ENCODE data around the gene FREY1.

FREY1 gene

GRCh38 chr11:45927684-45928413, 20.8 kb upstream of the FREY1 start:
- no peak for DNase-seq

DNA sequence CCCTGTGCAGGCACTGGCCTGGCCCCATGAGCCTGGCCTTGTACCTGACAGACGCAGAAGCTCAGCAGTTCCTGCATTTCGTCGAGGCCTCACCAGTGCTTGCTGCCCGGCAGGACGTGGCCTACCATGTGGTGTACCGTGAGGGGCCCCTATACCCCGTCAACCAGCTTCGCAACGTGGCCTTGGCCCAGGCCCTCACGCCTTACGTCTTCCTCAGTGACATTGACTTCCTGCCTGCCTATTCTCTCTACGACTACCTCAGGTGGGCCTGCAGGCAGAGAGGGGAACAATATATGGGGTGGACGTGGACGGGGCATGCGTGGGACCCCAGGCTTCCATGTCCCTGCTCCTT, 20.2 kb upstream of the FREY1 start:
- no peak for DNase-seq

DNA sequence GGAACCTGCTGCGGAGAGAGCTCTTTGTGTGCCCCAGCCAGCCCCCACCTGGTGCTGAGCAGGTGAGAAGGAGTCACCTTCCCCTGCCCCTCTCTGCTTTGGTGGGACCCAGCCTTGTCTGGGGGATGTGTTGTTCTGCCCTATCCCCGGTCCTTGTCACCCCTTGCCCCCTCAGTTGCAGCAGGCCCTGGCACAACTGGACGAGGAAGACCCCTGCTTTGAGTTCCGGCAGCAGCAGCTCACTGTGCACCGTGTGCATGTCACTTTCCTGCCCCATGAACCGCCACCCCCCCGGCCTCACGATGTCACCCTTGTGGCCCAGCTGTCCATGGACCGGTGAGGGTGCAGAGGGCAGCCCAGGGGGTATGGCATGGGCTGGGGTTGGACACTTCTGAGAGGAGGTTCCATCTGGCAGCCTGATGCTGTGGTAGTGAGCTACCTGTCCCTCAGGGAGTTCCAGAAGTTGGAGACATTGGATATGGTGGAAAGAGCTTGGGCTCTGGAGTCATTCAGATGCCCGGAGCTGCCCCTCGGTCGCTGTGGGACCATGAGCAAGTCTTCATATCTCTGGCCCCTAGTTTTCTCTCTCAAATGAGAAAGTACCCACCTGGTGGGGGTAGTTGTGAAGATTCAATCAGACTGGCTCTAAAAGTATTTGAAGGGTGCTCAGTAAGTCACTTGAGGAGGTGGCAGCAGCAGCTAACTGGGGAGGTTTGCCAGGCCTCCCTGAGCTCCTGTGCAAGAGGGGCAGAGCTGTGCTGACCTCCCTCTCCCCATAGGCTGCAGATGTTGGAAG, 19.7 kb upstream of the FREY1 start:
- no peak for DNase-seq

DNA sequence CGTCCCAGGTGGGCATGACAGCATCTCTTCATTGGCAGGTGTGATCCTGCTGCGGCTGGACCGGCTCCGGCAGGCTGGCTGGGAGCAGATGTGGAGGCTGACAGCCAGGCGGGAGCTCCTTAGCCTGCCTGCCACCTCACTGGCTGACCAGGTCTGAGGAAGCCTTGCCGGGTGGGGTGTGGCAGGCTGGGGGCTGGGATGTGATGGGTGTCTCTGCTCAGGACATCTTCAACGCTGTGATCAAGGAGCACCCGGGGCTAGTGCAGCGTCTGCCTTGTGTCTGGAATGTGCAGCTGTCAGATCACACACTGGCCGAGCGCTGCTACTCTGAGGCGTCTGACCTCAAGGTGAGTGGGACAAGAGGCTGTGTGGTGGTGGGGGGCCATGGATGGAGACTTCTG, 18.9 kb upstream of the FREY1 start:
- no peak for DNase-seq

- no peak for DNase-seq
Observed at GRCh38 chr11:45925550-45925949, 18.5 kb upstream of the FREY1 start.

DNA sequence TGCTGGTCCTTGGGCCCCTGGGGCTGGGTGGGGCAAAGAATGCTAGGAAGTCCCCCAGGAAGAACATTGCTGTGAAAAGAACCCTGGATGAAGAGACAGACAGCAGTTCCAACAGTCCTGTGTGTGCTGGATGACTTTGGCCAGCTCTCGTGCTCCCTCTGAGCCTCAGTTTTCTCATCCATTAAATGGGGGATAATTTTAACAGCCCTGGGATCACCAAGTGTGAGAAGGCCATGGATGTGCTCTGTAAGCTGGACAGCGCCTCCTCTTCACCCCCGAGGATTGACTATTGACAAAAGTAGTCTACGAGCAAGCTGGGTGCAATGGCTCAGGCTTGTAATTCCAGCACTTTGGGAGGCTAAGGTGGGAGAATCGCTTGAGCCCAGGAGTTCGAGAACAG, 17.9 kb upstream of the FREY1 start:
- DNase-seq, result no peak

DNA sequence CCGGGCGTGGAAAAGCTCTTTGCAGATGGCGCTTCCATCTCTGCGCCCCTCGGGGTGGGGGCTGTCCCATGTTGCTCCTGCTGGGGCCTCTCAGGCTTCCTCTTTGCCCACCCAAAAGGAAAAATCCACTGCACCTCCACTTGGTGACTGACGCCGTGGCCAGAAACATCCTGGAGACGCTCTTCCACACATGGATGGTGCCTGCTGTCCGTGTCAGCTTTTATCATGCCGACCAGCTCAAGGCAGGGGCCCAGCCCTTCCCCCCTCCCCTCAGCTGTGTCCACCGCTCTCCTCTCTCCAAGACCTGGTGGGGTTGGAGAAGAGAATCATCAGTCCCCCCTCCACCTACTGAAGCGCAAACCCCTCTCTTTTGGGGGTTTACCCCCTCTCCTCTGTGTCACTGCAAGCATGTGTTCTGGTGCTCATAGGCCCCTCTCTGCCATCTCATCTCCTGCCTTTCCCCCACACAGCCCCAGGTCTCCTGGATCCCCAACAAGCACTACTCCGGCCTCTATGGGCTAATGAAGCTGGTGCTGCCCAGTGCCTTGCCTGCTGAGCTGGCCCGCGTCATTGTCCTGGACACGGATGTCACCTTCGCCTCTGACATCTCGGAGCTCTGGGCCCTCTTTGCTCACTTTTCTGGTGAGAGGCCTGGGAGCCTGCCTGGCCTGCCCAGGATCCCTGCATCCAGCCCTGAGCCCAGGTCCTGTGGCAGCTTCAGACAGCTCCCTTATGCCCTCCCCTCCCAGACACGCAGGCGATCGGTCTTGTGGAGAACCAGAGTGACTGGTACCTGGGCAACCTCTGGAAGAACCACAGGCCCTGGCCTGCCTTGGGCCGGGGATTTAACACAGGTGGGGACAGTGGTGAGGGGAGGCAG, 17.2 kb upstream of the FREY1 start:
- DNase-seq, result no peak

- no peak for DNase-seq
Observed at GRCh38 chr11:45922425-45923082, 15.5 kb upstream of the FREY1 start, which contains the start of gene LARGE2. TSS of gene LARGE2 (plus strand) at chr11:45922656. CDS start at chr11:45922883, 227 bp downstream.

DNA sequence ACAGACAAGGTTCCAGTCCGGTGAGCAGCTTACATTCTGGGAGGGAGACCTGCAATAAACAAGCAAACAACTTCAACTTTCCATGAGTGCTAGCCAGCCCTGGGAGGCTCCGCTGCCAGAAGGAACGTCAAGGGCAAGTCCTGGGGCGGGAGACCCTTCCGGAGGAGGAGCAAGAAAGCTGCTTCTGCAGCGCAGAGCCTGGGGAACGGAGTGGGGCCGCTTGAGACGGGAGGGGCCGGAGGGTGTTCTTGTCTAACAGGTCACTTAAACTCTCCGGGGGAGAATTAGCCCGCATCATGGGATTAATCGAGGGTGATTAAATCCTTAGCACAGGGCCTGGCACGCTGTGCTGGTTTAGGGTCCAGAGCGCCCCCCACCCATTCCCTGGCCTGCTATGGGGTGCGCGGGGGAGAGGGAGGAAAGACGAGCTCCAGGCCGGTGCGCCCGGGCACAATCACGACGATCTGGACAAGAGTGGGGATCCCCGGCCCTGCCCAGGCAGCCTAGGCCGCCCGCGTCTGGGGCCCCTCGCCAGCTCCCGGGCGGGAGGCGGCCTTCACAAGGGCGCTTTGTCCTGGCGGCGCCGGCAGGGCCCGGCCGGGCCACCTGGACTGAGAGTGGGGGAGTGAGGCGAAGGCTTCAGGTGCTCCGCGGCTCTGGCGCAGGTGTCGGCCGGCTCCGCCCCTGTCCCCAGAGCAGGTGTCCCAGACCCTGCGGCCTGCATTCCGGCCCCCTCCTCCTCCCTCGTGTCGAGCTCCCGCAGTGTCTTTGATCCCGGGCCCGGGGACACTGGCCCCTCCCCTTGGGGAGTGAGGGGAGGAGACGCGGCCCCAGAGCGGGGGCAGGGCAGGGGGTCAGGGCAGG, 14.7 kb upstream of the FREY1 start:
- peak; percentile 22 for DNase-seq

GRCh38 chr11:45920531-45921477, 13.7 kb upstream of the FREY1 start:
- DNase-seq, result no peak

DNA sequence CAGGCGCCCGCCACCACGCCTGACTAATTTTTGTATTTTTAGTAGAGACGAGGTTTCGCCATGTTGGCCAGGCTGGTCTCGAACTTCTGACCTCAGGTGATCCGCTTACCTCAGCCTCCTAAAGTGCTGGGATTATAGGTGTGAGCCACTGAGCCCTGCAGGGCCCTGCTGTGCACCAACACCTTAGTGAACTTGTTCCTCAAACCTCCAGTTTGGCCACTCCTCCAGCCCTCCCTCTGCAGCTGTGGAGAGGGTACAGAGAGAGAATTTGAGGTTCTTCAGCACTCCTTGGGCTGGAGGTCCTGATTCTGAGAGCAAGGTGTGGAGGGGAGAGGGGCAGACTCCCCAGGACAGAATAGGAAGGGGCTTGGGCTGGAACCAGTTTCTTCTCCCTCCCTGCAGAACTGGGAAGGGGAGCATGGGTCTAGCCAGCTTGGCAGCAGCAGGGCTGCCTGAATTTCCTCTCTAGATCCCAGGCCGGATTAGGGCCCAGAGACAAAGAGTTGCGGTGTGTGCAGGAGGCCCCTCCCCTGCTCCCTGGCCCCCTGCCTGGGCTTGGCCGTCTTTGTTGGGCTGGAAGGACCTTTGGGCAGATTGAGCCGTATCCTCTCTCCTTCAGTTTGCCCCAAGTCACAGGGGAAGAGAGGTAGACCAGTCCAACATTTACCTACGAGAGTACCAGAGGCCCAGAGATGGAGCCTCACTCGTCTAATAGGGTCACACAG, 12.9 kb upstream of the FREY1 start:
- no peak for DNase-seq

GRCh38 chr11:45918962-45919675, 12.0 kb upstream of the FREY1 start:
- DNase-seq, result no peak

GRCh38 chr11:45918331-45918941, 11.4 kb upstream of the FREY1 start:
- DNase-seq, result peak; percentile 88

GRCh38 chr11:45917623-45918330, 10.7 kb upstream of the FREY1 start, which contains the start of gene PEX16:
TSS of gene PEX16 (minus strand) at chr11:45917877. CDS start at chr11:45917811, 66 bp downstream.
- DNase-seq, result peak; percentile 99

GRCh38 chr11:45917286-45917622, 10.2 kb upstream of the FREY1 start:
- no peak for DNase-seq

DNA sequence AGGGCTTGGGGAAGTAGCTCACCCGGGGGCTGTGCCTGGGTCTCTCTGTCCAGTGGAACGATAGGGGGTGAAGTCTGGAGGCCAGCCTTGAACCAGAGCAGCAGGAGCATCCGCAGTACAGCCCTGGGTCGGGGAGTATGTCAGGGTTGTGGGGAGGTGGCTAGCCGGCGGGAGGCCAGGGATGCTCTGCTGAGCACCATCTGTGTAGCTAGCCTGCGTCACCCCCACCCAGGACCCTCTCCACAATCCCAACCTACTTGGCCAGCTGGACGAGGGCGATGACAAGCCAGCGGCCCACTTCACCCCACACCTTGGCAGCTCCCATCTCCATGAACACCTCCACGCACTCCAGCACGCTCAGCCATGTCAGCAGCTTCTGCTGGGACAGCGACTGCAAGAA, 8.4 kb upstream of the FREY1 start:
- DNase-seq, result no peak

- no peak for DNase-seq
Observed at GRCh38 chr11:45913942-45914635, 7.0 kb upstream of the FREY1 start.

All from NCI-H1092 treated with DMSO at 0.1 percent for 48 hours (cell line).